ENCODE results near the gene RELB.
A peak's percentile ranks its signal among the peaks of the same experiment; 100 is the strongest.
"Not testable (repeated sequence)": the region's sequence is repeated elsewhere in the genome, so short reads cannot be mapped to it uniquely, and the experiment has no call there.

Gene RELB

DNA sequence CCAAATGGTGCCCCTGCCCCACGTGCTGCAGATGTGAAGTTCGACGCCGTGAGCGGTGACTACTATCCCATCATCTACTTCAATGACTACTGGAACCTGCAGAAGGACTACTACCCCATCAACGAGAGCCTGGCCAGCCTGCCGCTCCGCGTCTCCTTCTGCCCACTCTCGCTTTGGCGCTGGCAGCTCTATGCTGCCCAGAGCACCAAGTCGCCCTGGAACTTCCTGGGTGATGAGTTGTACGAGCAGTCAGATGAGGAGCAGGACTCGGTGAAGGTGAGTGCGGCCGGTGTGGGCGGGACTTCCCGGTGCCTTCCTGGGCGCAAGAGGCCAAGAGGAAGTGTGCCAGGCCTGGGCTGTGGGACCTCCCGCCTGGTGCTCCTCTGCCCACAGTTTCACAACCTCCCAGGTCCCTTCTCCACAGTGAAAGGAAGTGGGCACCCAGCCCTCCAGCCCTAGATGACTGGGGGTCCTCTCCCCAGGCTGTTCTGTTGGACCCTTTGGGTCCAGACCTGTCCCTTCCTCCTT lies 14.1 kb upstream of the RELB start:
- no peak for DNase-seq

DNA sequence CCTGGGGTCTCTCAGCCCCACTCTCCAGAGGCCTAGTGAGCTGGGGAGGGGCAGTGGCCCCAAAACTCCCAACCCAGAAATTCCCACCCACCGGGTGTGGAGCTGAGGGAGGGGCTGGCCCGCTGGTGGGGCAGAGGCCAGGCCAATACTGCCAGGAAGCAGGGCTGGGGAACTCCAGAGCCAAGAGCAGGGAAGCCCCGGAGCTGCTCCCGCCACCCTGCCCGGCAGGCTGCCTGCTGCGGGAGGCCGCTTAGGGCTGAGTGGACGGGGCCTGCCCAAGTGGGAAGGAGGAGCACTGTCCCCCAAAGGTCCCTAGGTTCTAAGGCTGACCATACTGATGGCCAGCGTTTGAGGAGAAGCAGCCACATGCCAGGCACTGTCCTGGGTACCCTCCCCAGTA lies 13.0 kb upstream of the RELB start:
- DNase-seq: no peak

DNA sequence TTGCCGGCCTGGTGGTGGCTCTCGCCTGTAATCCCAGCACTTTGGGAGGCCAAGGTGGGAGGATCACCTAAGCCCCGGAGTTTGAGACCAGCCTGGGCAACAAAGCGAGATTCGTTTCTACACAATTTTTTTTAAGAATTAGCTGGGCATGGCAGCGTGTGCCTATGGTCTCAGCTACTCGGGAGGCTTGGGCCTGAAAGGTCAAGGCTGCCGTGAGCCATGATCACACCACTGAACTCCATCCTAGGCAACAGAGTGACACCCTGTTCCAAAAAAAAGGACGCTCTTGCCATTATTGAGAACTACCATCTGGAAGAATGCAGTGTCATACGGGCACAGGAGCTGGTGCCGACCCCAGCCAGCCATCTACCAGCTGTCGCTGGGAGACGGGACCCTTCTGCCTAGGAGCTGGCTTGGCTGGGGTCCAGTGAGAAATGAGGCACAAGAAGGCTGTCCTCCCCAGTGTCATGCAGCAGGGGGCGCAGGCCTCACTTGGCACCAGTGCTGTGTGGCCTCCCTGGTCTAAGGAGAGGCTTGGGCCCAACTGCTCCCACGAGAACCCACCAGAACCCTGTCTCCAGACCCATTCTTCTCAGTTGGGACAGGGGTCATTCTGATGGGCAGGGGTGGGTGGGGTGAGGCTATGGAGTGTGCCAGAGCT lies 12.2 kb upstream of the RELB start:
- peak; percentile 34 to 61 (median 57) for DNase-seq

DNA sequence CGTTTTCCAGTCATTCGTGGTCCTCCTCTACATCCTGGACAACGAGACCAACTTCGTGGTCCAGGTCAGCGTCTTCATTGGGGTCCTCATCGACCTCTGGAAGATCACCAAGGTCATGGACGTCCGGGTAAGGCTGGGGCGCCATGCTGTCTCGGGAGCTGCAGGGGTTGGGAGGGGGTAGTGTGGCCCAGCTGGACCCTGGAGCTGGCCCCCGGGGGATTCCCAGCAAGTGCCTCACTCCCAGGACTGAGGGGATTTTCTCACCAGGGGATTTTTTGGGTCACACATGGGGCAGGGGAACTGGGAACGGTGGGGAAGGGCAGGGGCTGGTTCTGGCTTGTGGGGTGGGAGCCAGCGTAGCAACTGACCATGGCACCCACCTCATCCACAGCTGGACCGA lies 10.8 kb upstream of the RELB start:
- DNase-seq: no peak

DNA sequence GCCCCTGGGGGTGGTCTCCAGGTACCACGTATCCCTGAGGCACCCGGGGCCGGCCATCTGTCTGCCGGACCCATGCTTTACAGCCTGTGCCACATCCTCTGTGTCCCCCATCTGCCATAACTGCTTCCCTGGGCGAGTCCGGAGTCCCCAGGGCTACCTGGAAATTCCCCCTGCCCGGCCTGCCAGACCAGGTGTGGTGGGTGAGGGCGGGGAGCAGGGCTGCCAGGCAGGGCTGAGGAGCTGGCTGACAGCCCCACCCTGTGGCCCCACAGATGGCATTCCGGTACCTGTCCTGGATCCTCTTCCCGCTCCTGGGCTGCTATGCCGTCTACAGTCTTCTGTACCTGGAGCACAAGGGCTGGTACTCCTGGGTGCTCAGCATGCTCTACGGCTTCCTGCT lies 10.3 kb upstream of the RELB start:
- DNase-seq: no peak

DNA sequence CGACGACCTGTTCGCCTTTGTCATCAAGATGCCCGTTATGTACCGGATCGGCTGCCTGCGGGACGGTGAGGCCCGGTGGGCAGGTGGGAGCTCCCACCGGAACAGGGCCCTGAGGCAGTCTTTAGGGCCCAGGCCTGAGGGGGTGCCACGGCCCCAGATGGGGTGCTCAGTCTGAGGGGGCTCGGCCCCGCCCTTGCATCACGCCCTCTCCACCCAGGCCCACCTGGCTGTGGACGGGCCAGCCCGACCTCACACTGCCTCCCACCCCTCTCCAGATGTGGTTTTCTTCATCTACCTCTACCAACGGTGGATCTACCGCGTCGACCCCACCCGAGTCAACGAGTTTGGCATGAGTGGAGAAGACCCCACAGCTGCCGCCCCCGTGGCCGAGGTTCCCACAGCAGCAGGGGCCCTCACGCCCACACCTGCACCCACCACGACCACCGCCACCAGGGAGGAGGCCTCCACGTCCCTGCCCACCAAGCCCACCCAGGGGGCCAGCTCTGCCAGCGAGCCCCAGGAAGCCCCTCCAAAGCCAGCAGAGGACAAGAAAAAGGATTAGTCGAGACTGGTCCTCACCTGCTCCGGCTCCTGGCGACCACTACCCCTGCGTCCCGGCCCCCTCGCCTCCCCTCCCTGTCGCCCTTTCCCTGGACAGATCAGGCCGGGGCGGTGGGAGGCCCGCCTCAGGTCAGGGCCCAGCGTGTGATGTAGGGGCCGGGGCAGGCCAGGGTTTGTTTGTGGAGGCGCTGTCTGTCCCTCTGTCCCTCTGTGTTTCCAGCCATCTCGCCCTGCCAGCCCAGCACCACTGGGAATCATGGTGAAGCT lies 8.7 kb upstream of the RELB start:
- DNase-seq: no peak

DNA sequence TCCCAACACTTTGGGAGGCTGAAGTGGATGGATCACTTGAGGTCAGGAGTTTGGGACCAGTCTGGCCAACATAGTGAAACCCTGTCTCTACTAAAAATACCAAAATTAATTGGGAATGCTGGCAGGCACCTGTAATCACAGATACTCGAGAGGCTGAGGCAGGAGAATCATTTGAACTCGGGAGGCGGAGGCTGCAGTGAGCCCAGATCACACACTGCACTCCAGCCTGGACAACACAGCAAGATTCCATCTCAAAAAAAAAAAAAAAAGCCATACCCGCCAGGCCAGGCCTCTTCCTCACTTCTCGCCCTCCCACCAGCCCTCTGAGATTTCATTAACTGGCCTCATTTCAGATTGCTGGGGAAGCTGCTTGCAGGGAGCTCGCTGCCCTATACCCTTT lies 7.7 kb upstream of the RELB start:
- DNase-seq: no peak

DNA sequence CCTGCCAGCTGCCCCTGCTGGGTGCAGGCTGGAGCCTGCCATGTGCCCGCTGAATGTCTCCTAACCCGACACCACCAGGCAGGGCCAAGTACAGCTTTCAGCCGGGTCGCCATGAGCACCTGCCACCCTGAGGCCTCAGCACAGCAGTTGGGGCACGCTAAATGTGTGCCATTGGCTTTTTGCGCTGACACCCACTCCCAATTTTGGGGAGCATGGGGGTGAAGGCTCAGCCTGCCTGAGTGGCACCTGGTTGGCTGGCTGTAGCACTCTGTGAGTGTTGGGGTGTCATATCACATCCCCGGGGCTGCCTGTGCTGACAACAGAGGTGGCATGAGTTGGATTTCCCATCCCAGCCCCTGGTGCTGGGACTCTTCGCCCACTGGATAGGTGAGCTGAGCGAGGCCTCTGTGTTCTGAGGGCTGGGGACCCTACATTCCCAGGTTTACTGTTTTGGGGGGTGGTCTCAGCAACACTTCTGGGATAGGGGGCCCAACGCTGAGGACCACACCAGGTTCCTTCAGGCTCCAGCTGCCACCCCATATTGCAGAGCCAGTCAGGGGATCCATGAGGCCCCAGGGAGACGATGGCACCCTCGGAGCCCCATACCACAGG lies 7.2 kb upstream of the RELB start:
- DNase-seq: no peak

DNA sequence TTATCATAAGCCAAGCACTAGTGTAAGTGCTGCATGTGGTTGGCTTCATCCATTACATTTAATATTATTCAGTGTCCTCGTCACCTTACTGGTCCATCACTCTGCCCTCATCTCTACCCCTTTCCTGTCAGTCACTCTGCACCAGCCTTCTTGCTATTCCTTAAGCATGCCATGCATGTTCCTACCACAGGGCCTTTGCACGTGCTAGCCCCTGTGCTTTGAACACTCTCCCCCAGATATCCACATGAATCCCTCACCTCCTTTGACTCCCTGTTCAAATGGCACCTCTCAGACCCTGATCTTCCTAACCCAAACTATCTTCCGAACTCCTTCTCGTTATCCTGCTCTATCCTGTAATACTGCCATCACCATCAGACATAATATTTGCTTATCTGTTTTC lies 3.2 kb upstream of the RELB start:
- DNase-seq: no peak

DNA sequence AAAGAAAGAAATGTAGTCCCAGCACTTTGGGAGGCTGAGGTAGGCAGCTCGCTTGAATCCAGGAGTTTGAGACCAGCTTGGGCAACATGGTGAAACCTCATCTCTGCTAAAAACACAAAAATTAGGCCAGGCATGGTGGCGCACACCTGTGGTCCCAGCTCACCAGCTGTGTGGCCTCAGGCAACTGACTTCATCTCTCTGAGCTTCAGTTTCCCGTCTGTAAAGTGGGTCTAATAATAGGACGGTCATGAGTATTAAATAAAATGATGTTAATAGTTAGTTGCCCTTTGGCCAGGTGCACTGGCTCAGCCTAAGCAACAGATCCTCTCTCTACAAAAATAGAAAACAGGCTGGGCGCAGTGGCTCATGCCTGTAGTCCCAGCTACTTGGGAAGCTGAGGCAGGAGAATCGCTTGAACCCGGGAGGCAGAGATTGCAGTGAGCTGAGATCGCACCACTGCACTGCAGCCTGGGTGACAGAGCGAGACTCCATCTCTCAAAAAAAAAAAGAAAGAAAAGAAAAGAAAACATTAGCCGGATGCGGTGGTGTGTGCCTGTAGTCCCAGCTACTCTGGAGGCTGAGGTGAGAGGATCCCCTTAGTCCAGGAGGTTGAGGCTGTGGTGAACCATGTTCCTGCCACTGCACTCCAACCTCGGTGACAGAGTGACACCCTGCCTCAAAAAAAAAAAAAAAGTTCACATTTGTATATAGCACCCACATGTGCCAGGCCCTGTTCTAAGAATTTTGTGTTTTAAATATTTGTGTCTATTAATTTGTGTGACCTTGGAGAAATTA lies 1.9 kb upstream of the RELB start:
- not testable (repeated sequence) for DNase-seq

DNA sequence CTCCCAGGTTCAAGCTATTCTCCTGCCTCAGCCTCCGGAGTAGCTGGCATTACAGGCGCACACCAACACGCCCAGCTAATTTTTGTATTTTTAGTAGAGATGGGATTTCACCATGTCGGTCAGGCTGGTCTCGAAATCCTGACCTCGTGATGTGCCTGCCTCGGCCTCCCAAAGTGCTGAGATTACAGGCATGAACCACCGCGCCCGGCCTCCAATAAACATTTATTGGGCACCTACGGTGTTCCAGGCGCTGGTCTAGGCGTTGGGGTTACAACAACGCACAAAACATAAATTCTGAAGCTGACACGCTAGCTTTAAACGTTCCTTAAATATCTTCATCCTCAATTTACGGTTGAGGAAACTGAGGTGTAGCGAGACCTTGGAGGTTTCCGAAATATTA lies 599 bp upstream of the RELB start:
- not testable (repeated sequence) for DNase-seq

DNA sequence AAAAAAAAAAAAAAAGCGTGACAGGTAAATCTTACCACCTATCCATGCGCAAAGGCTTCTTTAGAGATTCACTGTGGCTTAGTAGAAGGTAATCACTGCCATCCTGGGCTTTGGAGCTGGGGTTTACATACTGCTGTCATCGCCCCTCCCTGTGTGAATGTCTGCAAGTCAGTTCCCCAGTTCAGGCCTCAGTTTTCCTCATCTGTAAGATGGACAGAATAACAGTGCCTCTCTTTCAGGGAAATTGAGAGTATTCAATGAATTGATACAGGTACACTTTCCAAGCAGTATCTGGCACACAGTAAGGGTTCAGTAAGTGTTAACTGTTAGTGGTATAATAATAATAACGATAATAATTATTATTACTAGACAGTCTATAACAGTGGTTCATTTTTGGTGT lies 2.2 kb downstream of the RELB start:
- no peak for DNase-seq

DNA sequence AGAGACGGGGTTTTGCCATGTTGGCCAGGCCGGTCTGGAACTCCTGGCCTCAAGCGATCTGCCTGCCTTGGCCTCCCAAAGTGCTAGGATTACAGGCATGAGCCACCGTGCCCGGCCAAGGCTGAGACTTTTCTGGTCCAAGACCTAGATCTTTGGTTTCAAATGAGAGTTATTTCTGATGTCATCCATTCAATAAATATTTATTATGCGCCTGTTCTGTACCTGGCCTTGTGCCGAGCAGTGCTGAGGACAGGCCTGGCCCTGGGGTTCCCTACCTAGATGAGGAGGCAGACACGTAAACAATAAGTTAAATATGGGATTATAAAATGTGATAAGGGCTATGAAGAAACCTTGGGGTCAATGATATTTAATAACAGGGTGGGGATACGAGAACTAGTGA lies 4.5 kb downstream of the RELB start:
- no peak for DNase-seq

DNA sequence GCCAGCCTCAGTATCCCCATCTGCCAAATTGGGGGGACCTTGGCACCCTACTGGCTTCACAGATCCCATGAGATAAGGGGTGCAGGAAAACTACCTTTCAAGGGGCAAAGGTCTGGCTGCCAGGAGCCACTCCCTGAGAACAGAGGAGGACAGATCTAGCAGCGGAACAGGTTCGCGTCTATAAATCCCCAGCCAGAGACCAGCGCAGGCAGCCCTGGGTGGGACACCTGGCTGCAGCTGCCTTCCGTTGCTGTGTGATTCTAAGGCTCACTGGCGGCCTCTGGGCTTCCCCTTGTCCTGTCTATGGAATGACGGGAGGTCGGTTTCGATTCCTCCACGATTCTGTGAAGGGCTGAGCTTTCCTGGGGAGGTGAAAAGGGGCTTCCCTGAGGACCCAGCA lies 7.3 kb downstream of the RELB start:
- DNase-seq: no peak

DNA sequence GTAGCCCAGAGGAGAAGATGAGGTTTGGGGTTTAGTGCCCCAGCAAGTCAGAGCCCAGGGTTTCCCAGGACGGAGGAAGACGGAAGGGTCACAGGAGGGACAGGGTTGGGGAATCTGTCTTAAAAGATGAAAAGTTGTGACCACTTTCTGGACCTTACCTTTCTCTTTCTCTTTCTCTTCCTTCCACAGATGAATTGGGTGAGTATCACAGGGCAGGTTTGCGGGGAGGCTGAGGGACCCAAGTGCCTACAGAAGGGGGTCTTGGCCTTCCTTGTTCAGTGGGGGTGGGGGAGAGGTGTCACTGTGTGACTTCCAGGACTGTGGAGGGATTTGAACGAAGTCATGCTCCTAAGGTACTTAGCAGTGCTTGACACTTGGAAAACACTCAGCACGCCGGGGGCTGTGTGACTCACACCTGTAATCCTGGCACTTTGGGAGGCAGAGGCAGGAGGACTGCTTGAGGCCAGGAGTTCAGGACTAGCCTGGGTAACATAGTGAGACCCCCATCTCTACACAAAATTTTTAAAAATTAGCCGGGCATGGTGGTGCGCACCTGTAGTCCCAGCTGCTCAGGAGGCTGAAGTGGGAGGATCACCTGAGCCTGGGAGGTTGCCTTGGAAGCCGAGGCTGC lies 8.5 kb downstream of the RELB start:
- no peak for DNase-seq

DNA sequence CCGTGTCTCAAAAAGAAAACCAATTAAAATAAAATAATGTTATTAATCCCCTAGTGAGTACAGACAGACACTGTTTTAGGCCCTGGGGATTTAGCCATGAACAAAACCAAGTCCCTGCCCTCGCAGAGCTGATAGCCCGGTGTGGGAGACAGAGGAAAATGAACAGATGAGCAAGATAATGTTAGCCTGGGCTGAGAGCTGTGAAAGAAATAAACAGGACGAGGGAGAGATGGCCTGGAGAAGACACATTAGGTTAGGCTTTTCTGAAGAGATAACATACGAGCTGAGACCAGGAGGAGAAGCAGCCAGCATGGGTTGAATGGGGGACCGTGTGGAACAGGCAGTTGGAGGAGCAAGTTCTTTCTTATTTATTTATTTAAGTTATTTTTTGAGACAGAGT lies 9.0 kb downstream of the RELB start:
- DNase-seq: no peak

DNA sequence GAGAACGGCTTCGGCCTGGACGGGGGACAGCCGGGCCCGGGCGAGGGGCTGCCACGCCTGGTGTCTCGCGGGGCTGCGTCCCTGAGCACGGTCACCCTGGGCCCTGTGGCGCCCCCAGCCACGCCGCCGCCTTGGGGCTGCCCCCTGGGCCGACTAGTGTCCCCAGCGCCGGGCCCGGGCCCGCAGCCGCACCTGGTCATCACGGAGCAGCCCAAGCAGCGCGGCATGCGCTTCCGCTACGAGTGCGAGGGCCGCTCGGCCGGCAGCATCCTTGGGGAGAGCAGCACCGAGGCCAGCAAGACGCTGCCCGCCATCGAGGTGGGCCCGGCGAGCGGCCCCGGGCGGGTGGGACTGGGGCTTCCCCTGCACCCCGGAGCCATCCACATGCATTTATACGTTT lies 10.7 kb downstream of the RELB start:
- no peak for DNase-seq

DNA sequence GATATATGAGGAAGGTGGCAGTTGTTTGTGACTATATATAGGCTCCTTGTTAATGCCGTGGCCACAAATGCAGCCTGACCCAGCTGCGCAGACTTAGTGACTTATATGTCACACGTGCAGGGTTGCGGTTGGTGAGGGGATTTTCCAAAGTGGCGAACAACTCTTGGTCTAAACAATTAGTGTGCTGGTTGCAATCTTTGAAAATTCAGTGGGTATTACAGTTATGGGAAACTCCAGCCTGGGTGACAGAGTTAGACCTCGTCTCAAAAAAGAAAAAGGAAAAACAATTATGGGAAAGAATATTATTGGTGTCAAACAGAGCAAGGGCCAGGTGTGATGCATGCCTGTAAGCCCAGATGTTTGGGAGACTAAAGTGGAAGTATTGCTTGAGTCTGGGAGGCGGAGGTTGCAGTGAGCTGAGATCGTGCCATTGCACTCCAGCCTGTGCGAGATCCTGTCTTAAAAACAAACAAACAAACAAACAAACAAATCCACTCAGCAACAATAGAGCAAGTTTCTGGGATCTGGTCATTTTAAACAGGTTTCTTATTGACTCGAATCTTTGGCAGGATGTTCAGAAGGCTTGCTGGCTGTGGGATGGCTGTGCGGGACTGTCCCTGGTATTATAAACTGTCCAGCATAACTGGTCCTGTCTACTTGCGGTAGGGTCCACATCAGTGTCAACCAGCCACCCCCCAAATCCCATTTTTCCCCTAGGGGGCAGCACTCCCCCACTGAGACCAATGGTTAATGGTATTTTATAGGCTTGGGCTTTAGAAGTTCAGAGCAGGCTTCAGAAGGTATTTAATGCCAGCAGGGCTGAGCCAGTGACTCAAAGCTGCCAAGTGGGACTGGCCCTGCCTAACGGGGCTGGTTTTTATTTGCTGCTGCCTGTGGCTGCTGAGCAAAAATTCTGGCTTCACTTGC lies 15.4 kb downstream of the RELB start:
- DNase-seq: peak; percentile 67 to 81 (median 75)

DNA sequence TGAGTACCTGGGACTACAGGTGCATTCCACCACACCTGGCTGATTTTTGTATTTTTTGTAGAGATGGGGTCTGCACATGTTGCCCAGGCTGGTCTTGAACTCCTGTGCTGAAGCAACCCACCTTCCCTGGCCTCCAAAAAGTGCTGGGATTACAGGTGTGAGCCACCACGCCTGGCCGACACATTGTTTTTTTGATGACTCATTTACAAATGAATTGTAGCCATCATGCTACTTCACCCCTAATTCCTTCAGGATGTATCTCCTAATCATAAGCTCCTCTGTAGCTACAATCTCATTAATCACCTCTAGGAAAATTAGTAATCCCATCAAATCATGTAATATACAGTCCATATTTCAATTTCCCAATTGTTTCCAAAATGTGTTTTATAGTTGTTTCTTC lies 17.9 kb downstream of the RELB start:
- DNase-seq: no peak

DNA sequence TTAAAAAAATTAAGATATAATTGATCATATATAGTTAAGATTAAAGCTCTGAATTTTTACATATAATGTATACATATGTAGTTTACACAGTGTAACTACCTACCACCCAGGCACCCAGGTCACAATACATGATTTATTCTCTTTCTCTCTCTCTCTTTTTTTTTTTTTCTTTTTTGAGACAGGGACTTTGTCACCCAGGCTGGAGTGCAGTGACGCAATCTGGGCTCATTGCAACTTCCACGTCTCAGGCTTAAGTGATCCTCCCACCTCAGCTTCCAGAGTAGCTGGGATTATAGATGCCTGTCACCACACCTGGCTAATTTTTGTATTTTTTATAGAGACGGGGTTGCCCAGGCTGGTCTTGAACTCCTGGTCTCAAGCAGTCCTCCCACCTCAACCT lies 18.8 kb downstream of the RELB start:
- no peak for DNase-seq

DNA sequence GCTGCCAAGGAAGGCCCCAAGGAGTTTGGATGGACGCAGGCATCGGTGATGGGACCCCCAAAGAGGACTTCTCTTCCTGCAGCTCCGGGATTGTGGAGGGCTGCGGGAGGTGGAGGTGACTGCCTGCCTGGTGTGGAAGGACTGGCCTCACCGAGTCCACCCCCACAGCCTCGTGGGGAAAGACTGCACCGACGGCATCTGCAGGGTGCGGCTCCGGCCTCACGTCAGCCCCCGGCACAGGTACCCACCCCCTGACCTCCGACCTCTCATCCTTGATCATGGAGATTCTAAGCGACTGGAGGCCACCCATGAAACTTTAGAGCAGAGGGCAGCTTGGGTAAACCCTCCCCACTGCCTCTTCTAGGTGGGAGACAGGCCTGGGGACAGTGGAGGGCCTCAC lies 20.7 kb downstream of the RELB start:
- no peak for DNase-seq

Measured in T-helper 1 cell (primary cell).